ENCODE data around the gene ZNF837.

The ZNF837 gene

GRCh38 chr19:58357481-58358145 lies 23.2 kb downstream of the ZNF837 start:
- H3K79me2 ChIP-seq (ENCODE audit: control insufficient read depth, low read length), result peaks cover 10% of the 10 kb centered on the region
- H3K27ac ChIP-seq (ENCODE audit: low read depth, low read length), result no peak overlapping the region
- no peak overlapping the region for H3K4me2 ChIP-seq (ENCODE audit: low read length)
- peaks cover 19% of the 10 kb centered on the region for H3K4me1 ChIP-seq (ENCODE audit: control insufficient read depth, low read length)
- H3K27me3 ChIP-seq (ENCODE audit: control insufficient read depth, low read length), result peaks cover 5% of the 10 kb centered on the region; the same call in 1 of the 2 replicates
- no peaks in the 10 kb centered on the region for H4K20me1 ChIP-seq (ENCODE audit: control insufficient read depth, insufficient read depth, low read depth, low read length)
- H3K4me3 ChIP-seq (ENCODE audit: low read length), result no peak overlapping the region
- peaks cover 3% of the 10 kb centered on the region; the same call in 1 of the 2 replicates for H3K36me3 ChIP-seq (ENCODE audit: control insufficient read depth, low read length)
- no peaks in the 10 kb centered on the region for H3K9me3 ChIP-seq (ENCODE audit: control insufficient read depth, insufficient read depth, low read length)
- H3F3A ChIP-seq (ENCODE audit: control insufficient read depth, insufficient read depth), result peaks cover 6% of the 10 kb centered on the region; the same call in 1 of the 2 replicates
- TF ChIP-seq CTCF (IDR thresholded peaks at IDR 0.05; ENCODE audit: low read depth, low read length, poor library complexity, severe bottlenecking) (no peak), EZH2phosphoT487 (IDR thresholded peaks at IDR 0.05; ENCODE audit: borderline replicate concordance, low read length) (no peak)
- no peaks in the 10 kb centered on the region for H3K9me2 ChIP-seq (replicated peaks; ENCODE audit: control insufficient read depth, low read length)

GRCh38 chr19:58356766-58357480 lies 23.9 kb downstream of the ZNF837 start:
- H3K4me3 ChIP-seq (ENCODE audit: low read length), result peak overlapping the region; percentile 39; the same call in 1 of the 2 replicates
- no peak for TF ChIP-seq EZH2phosphoT487 (IDR thresholded peaks at IDR 0.05; ENCODE audit: borderline replicate concordance, low read length)
- TF ChIP-seq CTCF (IDR thresholded peaks at IDR 0.05; ENCODE audit: low read depth, low read length, poor library complexity, severe bottlenecking), result no peak
- H3K4me1 ChIP-seq (ENCODE audit: control insufficient read depth, low read length), result peaks cover 17% of the 10 kb centered on the region

DNA sequence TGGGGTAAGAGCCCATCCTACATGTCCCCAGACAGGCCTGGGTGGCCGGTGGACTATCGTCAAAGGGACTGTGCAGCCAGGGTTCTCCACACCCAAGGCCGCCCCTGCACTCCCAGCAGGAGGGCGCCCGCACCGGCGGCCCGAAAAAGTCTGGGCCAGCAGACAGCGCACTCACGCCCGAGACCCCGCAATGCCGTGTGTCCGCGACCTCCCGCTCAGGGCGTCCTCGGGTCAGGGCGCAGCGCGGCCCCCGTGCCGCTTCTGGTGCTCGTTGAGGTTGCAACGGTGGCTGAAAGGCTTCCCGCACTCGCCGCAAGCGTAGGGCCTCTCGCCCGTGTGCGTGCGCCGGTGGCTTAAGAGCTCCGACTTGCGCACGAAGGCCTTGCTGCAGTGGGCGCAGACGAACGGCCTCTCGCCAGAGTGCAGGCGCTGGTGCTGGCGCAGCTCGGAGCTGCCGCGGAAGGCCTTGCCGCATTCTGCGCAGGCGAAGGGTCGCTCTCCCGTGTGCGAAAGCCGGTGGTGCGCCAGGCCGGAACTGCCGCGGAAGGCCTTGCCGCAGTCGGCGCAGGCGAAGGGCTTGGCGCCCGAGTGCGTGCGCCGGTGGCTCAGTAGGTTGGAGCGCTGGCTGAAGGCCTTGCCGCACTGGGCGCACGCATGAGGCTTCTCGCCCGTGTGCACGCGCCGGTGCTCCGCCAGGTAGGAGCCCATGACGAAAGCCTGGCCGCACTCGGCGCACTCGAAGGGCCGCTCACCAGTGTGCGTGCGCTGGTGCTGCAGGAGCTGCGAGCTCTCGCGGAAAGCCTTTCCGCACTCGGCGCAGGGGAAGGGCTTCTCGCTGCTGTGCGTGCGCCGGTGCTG lies 24.7 kb downstream of the ZNF837 start:
- Histone ChIP-seq H3K4me3 (ENCODE audit: low read length) (peak overlapping the region; percentile 39; the same call in 1 of the 2 replicates), H3K9me3 (ENCODE audit: control insufficient read depth, insufficient read depth, low read length) (no peaks in the 10 kb centered on the region), H3K4me2 (ENCODE audit: low read length) (peak overlapping the region; percentile 50), H3K27me3 (ENCODE audit: control insufficient read depth, low read length) (peaks cover 5% of the 10 kb centered on the region; the same call in 1 of the 2 replicates), H3K79me2 (ENCODE audit: control insufficient read depth, low read length) (no peaks in the 10 kb centered on the region; the same call in 1 of the 2 replicates), H3K27ac (ENCODE audit: low read depth, low read length) (no peak overlapping the region), H3K36me3 (ENCODE audit: control insufficient read depth, low read length) (peaks cover 4% of the 10 kb centered on the region), H3K4me1 (ENCODE audit: control insufficient read depth, low read length) (peaks cover 9% of the 10 kb centered on the region), H3F3A (ENCODE audit: control insufficient read depth, insufficient read depth) (peaks cover 6% of the 10 kb centered on the region; the same call in 1 of the 2 replicates), H3K9me2 (replicated peaks; ENCODE audit: control insufficient read depth, low read length) (no peaks in the 10 kb centered on the region), H4K20me1 (ENCODE audit: control insufficient read depth, insufficient read depth, low read depth, low read length) (no peaks in the 10 kb centered on the region)
- TF ChIP-seq CTCF (IDR thresholded peaks at IDR 0.05; ENCODE audit: low read depth, low read length, poor library complexity, severe bottlenecking) (no peak), EZH2phosphoT487 (IDR thresholded peaks at IDR 0.05; ENCODE audit: borderline replicate concordance, low read length) (no peak)

More at GRCh38 chr19:58356766-58357480, 23.9 kb downstream of the ZNF837 start:
- Histone ChIP-seq H3K27ac (ENCODE audit: low read depth, low read length) (no peak overlapping the region), H3K79me2 (ENCODE audit: control insufficient read depth, low read length) (peaks cover 7% of the 10 kb centered on the region), H3F3A (ENCODE audit: control insufficient read depth, insufficient read depth) (peaks cover 6% of the 10 kb centered on the region; the same call in 1 of the 2 replicates), H3K27me3 (ENCODE audit: control insufficient read depth, low read length) (peaks cover 5% of the 10 kb centered on the region; the same call in 1 of the 2 replicates), H3K9me2 (replicated peaks; ENCODE audit: control insufficient read depth, low read length) (no peaks in the 10 kb centered on the region), H3K9me3 (ENCODE audit: control insufficient read depth, insufficient read depth, low read length) (no peaks in the 10 kb centered on the region), H3K36me3 (ENCODE audit: control insufficient read depth, low read length) (peaks cover 1% of the 10 kb centered on the region; the same call in 1 of the 2 replicates), H4K20me1 (ENCODE audit: control insufficient read depth, insufficient read depth, low read depth, low read length) (no peaks in the 10 kb centered on the region), H3K4me2 (ENCODE audit: low read length) (peak overlapping the region; percentile 50)
